ENCODE measurements around the gene SERPINB8. TPM values are rescaled to one million over a fixed set of nuclear protein-coding genes. Genes with fewer than 3 reads are reported as not detected.
"Not testable (repeated sequence)": the region's sequence is repeated elsewhere in the genome, so short reads cannot be mapped to it uniquely, and the experiment has no call there.

The SERPINB8 gene, protein sequence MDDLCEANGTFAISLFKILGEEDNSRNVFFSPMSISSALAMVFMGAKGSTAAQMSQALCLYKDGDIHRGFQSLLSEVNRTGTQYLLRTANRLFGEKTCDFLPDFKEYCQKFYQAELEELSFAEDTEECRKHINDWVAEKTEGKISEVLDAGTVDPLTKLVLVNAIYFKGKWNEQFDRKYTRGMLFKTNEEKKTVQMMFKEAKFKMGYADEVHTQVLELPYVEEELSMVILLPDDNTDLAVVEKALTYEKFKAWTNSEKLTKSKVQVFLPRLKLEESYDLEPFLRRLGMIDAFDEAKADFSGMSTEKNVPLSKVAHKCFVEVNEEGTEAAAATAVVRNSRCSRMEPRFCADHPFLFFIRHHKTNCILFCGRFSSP
- total RNA-seq = 10 to 100 TPM; 15.2 to 16.8 TPM

DNA sequence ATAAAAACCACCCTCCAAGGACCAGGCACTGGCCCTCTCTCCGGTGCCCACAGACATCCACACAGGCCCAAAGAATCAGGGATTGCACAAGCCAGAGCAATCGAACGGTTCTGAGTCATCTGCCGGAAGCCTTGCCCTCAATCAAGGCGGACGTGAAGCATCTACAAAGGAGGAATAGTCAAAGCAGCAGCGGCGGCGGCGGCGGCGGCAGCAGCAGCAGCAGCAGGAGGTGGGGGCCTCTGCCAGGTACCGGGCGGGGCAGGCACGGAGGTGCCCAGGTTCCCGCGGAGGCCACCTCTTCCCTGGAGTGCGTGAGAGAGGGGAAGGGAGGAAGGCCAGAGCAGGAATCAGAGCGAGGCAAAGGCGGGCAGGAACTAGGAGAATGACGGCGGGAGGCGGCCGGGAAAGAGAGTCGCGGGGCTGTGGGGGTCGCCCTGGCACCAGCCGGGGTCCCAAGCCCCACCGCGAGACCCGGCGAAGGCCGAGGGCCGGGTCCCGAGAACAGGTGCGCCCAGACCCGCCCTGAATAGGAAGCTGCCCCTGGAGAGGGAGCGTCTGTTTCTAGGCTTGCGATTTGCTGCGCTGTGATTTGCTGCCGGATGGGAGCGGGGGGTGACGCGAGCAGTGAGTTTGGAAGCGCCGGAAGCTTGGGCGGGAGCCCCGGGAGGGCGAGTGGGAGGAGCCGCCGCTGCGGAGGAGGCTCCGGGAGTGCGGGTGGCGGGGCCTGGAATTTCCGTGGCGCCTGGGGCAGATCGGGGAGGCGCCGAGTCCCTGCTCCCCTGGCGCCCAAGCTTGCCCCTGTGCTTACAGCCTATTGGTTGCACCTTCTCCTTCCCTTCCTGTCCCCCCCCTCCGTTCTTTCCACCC, at the start of gene SERPINB8:
Gene SERPINB8 (plus strand): TSS at position 140 of the 867 bp plus-strand sequence. CDS start 8,228 bp downstream, outside the sequence.
- ChIA-PET POLR2A (interaction anchor here (0.8 kb wide), 1 partner anchor 34 kb away, joined by 3 read pairs; no protein-coding TSS in a partner anchor), CTCF (no interaction called here)

DNA sequence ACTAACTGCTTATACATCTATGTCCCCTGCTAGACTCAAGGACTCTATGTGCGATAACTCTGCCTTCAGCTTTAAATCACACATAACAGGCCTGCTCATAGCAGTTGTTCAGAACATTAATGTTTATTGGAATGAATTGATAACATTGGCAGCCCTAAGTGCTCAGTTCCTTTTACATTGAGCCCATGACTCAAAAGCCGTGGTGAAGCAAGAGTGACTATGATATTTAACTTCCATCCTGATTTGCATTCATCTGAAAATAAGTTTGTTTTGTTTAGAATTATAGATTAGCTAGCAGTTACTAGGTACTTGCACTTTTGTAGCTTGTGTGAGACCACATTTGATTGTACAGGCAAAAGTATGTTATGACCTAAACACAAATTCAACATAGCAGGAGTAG, 47.8 kb upstream of the SERPINB8 start:
- POLR2A ChIA-PET = no interaction called here
- CTCF ChIA-PET = interaction anchor here (3.1 kb wide), 1 partner anchor 14 kb away, joined by 10 read pairs; no protein-coding TSS in a partner anchor

DNA sequence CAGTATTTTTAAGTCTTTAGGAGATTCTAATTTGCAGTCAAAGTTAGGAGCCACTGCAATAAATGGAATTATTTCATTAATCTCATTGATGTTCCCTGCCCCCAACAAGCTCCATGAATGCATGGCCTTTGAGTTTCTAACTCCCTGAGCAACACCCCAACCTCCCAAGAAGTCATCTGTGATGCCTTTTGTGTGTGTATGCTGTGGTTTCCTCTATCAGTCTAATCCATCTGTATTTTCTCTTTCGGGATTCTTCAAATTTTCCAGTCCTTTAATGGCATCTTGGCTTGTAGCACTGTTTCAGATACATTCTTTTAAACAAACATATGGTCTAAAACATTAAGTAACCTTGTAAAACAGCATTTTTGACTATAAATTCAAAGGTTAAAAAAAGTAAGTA, 45.3 kb upstream of the SERPINB8 start:
- CTCF ChIA-PET = interaction anchor here (3.1 kb wide), 1 partner anchor 12 kb away, joined by 10 read pairs; no protein-coding TSS in a partner anchor

DNA sequence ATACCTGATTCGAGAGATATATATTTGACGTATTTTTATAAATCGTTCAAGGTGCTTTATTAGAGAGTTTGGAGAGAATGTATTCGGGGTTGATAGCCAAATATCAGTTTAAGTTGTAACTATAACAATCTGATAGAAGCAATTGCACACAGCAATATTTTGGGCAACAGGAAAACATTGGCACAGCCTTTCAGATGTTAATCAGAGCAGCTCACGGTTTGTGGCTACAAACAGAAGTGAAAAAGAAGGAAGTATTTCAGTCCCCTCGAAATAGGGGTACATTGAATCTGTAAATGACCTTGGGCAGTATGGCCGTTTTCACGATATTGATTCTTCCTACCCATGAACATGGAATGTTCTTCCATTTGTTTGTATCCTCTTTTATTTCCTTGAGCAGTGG, 41.5 kb upstream of the SERPINB8 start:
- ChIA-PET POLR2A (no interaction called here), CTCF (interaction anchor here (1.0 kb wide), 1 partner anchor 8 kb away, joined by 3 read pairs; no protein-coding TSS in a partner anchor)

More for the DNA sequence above, 45.3 kb upstream of the SERPINB8 start:
- POLR2A ChIA-PET = no interaction called here

DNA sequence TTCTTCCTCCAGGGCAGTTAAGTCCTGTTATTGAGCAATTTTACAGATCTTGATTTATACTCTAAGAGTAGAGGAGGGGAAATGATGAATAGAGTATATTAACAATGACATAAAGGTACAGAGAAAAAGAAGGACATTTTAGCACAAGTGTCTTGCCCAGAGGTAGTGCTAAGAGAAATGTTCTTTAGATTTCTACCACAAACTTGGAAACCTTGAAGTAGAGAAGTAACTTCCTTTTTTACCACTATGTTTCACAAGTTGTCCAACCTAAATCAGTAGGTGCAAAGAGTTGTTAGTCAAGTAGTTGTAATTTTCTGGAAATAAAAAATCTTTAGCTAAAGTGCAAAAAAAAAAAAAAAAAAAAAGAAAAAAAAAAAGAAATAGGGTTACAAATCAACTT, 40.5 kb upstream of the SERPINB8 start:
- POLR2A ChIA-PET, CTCF ChIA-PET: not testable (repeated sequence)

DNA sequence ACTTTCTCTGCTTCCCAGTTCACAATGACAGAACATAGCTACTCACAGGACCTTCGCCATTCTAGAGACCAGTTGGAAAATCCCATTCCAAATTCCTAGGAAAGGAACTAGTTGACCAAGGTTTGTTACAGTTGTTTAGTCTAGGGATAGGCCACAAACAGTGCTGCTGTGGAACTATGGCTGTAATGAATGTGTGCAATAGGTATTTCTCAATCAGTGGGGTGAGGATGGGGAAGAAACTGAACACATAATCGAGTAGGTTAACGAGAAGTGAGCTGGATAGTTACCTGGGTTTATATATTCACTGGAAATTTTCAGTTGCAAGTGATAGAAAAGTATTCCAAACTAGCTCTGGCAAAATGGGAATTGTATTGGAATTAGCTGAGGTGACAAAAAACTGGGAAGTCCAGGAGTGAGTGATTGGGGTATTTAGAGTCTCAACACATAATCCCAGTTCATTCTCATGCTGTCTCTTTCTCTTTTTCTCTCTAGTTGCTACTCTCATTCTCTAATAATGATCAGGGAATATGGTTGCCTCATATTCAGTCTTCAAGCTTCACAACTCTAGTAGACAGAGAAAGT, 39.0 kb upstream of the SERPINB8 start:
- CTCF ChIA-PET = interaction anchor here (0.7 kb wide), 1 partner anchor 412 kb away, joined by 3 read pairs; no protein-coding TSS in a partner anchor
- POLR2A ChIA-PET = no interaction called here

DNA sequence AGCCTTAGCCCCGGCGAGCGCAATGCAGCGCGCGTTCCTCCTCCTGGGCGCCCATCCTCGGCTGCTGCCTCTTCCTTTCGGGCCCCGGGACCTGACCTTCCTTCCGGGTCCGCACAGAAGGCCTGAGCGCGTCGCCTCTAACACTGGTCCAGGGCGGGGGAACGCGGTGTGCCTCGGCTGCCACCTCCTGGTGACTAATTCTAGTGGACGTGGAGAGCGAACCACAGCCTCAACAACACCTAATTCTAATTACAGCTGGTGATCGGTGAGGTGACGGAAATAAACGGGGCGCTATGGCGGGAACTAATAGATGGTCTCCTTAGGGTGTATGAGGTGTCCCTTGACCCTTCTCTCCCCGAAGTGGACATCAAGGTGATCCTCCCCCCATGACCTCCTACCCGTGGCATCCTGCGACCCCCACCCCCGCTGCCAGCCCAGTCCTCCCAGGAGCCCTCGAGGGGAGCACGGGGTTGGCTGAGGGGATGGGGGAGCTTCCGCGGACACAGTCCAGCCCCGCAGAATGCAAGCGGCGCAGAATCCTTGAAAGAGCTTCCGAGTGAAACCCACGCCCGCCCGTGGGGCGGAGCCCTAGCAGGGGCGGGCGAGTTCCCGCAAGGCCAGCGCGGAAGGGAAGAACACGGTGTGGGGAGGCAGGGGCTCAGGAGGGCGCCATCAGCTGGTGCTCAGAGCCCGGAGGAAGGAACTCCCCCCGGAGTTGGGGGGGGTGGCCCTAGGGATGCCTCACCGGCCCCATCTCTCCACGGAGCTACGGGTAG, 33.5 kb upstream of the SERPINB8 start:
- POLR2A ChIA-PET = interaction anchor here (1.1 kb wide), 1 partner anchor 34 kb away, joined by 3 read pairs; no protein-coding TSS in a partner anchor
- CTCF ChIA-PET = interaction anchor here (0.8 to 3.1 kb wide), 11 partner anchors 9 to 421 kb away, joined by 3 to 17 read pairs (median 3); no protein-coding TSS in a partner anchor

DNA sequence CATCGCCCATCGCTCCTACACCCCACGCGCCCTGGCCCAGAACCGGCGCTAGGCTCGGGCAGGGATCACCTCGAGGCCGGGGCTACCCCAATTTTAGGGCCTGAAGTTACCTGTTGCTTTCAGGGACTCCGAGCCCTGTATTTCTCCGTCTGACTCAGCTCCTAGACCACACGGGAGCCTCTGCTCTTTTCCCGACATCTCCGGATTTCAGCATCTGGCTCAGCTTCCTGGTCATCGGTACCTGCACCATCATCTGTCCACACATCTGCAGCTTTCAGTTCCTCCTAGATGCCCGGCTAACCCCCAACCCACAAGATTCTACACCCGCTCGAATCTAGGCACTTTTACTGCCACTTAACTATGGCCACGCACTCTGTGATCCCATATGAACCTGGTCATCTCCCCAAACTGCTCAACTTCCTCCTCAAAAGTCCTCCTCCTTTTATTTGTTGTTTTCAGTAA, 32.9 kb upstream of the SERPINB8 start:
- ChIA-PET POLR2A (interaction anchor here (1.1 kb wide), 1 partner anchor 33 kb away, joined by 3 read pairs; no protein-coding TSS in a partner anchor), CTCF (interaction anchor here (0.9 to 3.1 kb wide), 6 partner anchors 11 to 422 kb away, joined by 3 to 17 read pairs (median 4); no protein-coding TSS in a partner anchor)

DNA sequence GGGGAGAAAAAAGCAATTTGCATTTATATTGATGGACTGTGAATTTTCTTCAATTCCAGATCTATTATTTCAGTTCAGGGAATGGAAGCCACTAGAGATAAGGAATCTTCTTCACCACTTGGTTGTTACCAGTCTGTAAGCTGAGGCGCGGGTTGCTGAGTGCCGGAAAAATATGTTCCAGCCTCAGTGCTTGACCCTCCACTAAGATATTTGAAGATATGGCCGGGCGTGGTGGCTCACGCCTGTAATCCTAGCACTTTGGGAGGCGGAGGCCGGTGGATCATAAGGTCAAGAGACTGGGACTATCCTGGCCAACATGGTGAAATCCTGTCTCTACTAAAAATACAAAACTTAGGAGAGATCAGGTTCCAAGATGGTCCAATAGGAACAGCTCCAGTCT, 29.9 kb upstream of the SERPINB8 start:
- ChIA-PET POLR2A (no interaction called here), CTCF (no interaction called here)

DNA sequence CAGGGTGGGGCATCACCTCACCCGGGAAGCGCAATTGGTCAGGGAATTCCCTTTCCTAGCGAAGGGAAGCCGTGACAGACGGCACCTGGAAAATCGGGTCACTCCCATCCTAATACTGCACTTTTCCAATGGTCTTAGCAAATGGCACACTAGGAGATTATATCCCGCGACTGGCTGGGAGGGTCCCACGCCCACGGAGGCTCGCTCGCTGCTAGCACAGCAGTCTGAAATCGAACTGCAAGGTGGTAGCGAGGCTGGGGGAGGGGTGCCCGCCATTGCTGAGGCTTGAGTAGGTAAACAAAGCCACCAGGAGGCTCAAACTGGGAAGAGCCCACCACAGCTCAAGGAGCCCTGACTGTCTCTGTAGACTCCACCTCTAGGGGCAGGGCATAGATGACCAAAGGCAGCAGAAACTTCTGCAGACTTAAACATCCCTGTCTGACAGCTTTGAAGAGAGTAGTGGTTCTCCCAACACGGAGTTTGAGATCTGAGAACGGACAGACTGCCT, 29.3 kb upstream of the SERPINB8 start:
- CTCF ChIA-PET, POLR2A ChIA-PET: not testable (repeated sequence)

DNA sequence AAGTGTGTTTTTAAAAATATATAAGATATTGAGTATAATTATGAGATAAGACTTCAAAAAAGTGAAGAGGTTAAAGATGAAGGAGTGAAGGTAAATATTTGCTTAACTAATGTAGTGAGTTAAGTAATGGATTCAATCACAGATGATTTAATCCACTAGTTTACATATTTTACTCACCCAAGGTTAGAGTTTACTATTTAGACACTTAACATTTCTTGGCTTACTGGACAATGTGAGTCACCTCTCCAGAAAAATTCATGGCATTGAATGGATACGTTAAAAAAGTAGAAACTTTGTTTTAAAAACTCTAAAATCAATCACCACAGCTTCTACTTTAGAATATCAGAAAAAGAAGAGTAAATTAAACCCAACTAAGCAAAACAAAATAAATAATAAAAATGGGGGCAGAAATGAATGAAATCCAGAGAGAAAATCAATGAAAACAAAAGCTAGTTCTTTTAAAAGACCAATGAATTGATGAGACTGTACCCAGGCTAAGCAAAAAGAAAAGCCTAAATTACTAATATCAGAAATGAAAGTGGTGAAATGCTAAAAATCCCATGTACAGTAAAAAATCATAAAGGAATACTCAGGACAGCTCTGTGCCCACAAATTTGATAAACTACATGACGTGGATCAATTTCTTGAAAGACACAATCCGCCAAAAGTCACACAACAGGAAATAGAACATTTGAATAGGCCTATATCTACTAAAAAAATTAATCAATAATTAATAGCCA, 22.7 kb upstream of the SERPINB8 start:
- ChIA-PET POLR2A (no interaction called here), CTCF (interaction anchor here (1.0 kb wide), 1 partner anchor 11 kb away, joined by 3 read pairs; no protein-coding TSS in a partner anchor)

DNA sequence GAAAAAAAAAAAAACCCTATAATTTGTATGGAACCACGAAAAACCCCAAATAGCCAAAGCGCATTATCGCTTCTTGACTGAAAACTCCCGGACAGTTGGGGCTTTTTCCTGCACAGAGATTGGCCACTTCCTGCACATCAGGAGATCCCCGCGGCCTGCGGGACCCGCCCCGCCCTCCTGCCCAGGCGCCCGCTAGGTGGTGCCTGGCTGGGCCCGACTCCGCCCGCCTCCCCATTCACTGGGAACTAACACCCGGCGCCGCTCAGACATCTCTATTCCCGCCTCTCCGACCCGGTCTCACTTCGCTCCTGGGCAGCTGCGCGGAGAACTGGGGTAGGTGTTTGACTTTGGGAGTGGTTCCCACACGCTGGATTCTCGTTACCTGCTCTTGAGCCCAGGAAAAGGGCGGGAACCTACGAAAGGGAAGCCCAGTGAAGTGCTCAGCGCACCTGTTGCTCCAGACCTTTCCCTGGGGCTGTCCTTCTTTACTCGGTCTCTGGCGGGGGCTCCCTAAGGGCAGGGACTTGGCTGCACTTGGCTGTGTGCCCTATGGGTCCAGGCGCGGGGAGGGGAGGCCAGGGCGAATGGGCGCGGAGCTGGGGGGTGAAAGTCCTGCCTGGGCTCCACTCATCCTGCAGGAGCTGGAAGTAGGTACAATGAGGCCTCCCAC, 20.7 kb upstream of the SERPINB8 start, which contains the start of gene HMSD:
Gene HMSD (plus strand): TSS at position 234 of the 670 bp plus-strand sequence. CDS start 4,155 bp downstream, outside the sequence.
- ChIA-PET POLR2A (no interaction called here), CTCF (interaction anchor here (1.0 kb wide), 1 partner anchor 13 kb away, joined by 3 read pairs; no protein-coding TSS in a partner anchor)

DNA sequence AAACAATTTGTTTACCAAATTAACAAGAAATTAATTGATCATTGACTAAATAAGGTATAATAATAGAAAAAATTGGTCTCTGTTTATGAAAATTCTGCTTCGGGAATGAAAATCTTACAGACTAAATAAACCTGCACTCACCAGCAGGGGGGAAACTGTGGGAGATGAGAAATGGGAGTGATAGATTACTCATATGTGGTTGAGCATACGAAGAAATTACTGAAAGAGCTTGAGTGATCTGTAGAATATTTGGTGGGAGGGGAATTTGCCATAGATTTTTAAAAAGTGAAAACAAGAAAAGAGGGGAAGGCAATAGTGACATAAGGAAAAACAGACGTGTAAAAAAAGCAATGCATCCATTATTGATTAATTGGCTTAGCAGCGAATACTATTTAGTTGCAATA, 18.6 kb upstream of the SERPINB8 start:
- ChIA-PET CTCF (interaction anchor here (1.3 kb wide), 1 partner anchor 15 kb away, joined by 3 read pairs; no protein-coding TSS in a partner anchor), POLR2A (no interaction called here)

DNA sequence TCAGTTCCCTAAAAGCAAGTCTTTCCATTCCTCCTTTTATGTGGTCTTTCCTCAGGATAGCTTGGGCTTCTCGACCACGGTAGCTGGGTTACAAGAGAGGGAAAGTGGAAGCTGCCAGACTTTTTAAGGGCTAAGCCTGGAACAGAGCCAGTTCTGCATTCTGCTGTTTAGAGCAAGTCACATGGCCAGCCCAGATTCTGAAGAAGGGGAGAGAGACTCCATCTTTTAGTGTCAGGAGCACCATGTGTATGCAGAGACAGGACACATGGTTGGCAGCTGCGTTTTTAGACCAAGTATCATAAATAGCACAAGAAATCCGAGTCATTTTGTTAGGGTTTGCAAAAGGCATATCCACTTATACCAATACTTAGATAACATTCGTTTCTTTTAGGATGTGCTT, 16.1 kb upstream of the SERPINB8 start:
- ChIA-PET CTCF (interaction anchor here (0.6 to 2.1 kb wide), 2 partner anchors 10 to 566 kb away, joined by 3 to 10 read pairs; no protein-coding TSS in a partner anchor), POLR2A (no interaction called here)

DNA sequence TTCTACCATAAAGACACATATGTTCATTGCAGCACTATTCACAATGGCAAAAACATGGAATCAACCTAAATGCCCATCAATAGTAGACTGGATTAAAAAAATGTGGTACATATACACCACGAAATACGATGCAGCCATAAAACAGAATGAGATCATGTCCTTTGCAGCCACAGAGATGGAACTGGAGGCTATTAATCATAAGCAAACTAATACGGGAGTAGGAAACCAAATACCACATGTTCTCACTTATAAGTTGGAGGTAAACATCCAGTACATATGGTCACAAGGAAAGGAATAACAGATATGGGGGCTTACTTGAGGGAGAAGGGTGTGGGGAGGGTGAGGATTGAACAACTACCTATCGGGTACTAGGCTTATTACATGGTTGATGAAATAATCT, 13.1 kb upstream of the SERPINB8 start:
- POLR2A ChIA-PET = no interaction called here

DNA sequence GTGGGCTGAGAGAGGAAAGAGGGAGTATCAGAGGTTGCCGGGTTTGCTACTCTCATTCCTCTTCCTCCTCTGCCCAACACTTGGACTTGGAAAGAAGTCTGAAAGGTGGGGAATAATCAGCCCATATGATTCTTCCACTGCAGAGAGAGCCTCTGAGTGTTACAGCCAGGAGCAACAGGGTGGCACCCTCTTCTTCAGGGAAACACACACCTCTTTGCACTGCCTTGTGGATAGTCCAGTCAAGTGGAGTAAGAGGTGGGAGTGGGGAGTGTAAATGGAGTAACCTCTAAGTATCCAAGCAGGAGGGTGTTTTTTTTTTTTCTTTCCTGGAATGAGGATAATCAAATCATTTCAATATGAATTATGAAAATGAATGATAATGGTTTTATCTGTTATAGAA, 9.0 kb upstream of the SERPINB8 start:
- ChIA-PET POLR2A (no interaction called here), CTCF (no interaction called here)

More for the DNA sequence above, 13.1 kb upstream of the SERPINB8 start:
- CTCF ChIA-PET = no interaction called here

DNA sequence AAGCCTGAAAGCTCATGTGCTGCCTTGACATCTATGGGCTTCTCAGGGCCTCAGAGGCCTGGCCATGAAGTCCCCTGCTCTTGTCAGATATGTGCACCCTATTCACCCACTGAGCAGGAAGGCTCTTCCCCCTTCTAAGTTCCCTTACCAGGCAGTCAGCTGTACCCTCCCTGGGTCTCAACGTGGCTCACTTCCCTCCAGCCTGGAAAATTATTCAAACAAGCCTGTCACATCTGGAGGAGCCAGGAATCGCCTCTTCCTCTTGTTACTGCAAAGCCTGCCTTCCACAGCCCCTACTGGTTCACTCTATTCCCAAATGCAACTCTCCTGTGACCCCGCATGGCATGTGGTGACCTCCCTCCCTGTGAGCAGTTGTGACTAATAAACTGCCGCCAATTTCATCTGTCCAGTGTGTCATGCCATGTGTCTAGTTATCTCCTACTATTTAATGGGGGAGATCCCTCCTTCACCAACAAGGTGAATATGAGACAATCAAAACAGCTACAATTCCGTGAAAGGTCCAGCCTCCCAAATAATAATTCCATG, 8.4 kb upstream of the SERPINB8 start:
- CTCF ChIA-PET = no interaction called here
- POLR2A ChIA-PET = no interaction called here

Measured in activated CD8-positive, alpha-beta memory T cell treated with anti-CD3 and anti-CD28 coated beads for 36 hours (primary cell).